GM12872 (cell line): ENCODE data around the gene GNPNAT1.

ENCODE experiments used
- CTCF ChIP-seq: IDR thresholded peaks from 3 replicates; pipeline ENCODE4 v1.5.1; 2011; ENCODE audit warnings: low read depth, mild to moderate bottlenecking, low read length, moderate library complexity; ENCODE audit not compliant: insufficient read depth

Gene GNPNAT1

GRCh38 chr14:52829527-52830185 lies 38.2 kb upstream of the GNPNAT1 start:
- no peak for TF ChIP-seq CTCF

GRCh38 chr14:52827426-52827825 lies 36.0 kb upstream of the GNPNAT1 start:
- no peak for TF ChIP-seq CTCF

DNA sequence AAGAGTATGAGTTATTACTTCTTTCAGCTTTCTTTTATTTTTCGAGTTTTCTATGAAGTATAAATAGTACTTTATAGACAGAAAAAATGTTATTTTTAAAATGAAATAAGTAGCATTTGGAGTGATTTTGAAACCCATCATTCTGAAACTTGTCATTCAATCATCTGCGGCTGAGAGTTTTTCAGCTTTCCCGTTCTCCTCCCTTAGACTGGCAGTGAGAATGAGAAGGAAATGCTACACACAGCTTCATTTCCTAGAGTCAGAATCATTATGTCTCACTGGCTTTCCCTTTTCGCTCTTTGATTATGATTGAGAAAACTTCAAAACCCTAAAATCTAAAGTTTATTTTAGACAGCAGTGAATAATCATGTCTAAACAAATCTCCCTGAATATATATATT lies 33.7 kb upstream of the GNPNAT1 start:
- TF ChIP-seq CTCF = no peak

- no peak for TF ChIP-seq CTCF
These were observed 33.1 kb upstream of the GNPNAT1 start for GRCh38 chr14:52824462-52824861.

GRCh38 chr14:52821805-52822250 lies 30.4 kb upstream of the GNPNAT1 start:
- no peak for TF ChIP-seq CTCF

DNA sequence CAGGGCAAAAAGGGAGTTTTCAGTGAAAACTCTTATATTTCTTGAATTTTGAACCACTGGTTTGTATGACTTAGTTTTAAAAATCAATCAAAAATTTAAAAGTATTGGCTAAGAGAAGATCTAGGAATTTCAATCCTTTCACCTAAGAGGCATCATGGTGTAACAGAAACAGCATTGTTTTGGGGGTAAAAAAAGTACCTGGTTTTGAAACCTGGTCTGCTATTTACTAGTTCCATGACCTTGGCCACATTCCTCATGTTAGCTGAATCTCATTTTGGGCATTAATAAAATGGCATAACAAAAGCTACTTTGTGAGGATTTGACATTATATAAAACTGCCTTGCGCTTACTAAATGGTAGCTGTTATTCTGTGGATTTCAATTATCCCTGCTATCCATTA lies 16.7 kb upstream of the GNPNAT1 start:
- no peak for TF ChIP-seq CTCF

DNA sequence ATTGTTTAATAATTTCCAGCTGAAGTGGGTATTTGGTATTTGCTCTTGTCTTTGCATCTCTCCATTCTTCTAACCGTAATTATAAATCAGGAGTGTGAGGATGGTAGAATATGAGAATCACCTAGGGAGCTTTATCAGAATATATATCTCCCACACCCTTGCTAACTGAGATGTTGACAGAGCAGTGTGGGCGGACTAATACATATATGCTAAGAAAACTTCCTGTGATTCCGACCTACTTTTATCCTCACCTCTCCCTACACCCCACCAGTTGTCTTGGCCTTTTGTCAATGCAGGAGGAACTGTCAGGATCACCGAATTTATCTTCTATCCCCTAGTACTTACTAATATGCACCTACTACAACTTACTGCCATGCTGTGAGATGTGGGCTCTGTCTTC lies 14.7 kb upstream of the GNPNAT1 start:
- no peak for TF ChIP-seq CTCF

DNA sequence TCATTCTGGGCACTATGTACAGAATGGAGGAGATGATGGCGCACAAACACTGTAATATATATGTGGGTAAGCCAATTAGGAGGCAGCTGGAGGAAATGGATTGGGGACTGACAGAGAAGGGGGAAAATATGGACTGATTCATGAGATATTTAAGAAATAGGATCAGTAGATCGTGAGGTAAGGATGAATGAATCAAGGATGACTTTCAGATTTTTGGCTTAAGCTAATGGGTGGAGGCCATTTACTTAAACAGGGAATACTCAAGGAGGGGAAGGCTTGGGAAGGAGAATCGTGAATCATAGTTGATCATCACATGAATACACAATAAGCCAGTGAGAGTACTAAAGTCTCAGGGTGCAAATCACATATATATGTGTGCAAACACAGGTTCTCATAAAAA lies 11.2 kb upstream of the GNPNAT1 start:
- TF ChIP-seq CTCF = no peak
